CD14-positive monocyte (primary cell): ENCODE measurements around the gene ENTPD2. TPM values are rescaled to one million over a fixed set of nuclear protein-coding genes. Genes with fewer than 3 reads are reported as not detected.
A peak's percentile ranks its signal among the peaks of the same experiment; 100 is the strongest.

Experiments used
- DNase-seq, 3 donors: peaks; one replicate each; pipeline ENCODE4 v3.0.0-alpha.2; 2011 to 2022
- H2AFZ ChIP-seq: 2 replicates; pipeline ENCODE4 v1.6.0; 2012; ENCODE audit warnings: mild to moderate bottlenecking, low read depth, low read length, inconsistent platforms; ENCODE audit not compliant: insufficient read depth, poor library complexity, severe bottlenecking
- H3K27ac ChIP-seq, 2 donors: 1 replicate in 1 of 2; 2 replicates in 1 of 2; pipeline ENCODE4 v1.5.1; 2012 to 2013; ENCODE audit warnings: low read length in 2 of 2, control low read depth in 1 of 2, inconsistent platforms in 1 of 2, low read depth in 1 of 2, mild to moderate bottlenecking in 1 of 2
- H3K27me3 ChIP-seq, 2 donors: one replicate each; pipeline versions ENCODE4 v1.6.0 to v1.6.1; 2011 to 2013; ENCODE audit warnings: low read length in 2 of 2; ENCODE audit not compliant: control insufficient read depth in 2 of 2, insufficient read depth in 2 of 2
- H3K36me3 ChIP-seq, 2 donors: replicated peaks in 1 of 2; 1 replicate in 1 of 2; 2 replicates in 1 of 2; pipeline versions ENCODE4 v1.5.1 to v1.6.1; 2012 to 2013; ENCODE audit warnings: low read length in 2 of 2, control low read depth in 1 of 2, inconsistent platforms in 1 of 2, mild to moderate bottlenecking in 1 of 2; ENCODE audit not compliant: insufficient read depth in 2 of 2, control insufficient read depth in 1 of 2
- H3K4me1 ChIP-seq, 2 donors: 1 replicate in 1 of 2; 2 replicates in 1 of 2; pipeline versions ENCODE4 v1.5.1 to v1.6.1; 2012 to 2013; ENCODE audit warnings: low read length in 2 of 2, control low read depth in 1 of 2, inconsistent platforms in 1 of 2, mild to moderate bottlenecking in 1 of 2, moderate library complexity in 1 of 2; ENCODE audit not compliant: insufficient read depth in 2 of 2, control insufficient read depth in 1 of 2
- H3K4me2 ChIP-seq: replicated peaks from 2 replicates; pipeline ENCODE3; 2012; ENCODE audit warnings: low read length, moderate library complexity, mild to moderate bottlenecking; ENCODE audit not compliant: poor library complexity, severe bottlenecking; ENCODE audit errors: extremely low read depth
- H3K4me3 ChIP-seq, 3 experiments: fragments of 200-600 bp in 1 of 3; sonication (generic) in 1 of 3; replicated peaks in 1 of 3; 1 replicate in 2 of 3; 2 replicates in 1 of 3; pipeline ENCODE4 v1.5.1; 2011 to 2013; ENCODE audit warnings: low read length in 3 of 3, mild to moderate bottlenecking in 3 of 3, control low read depth in 2 of 3, low read depth in 2 of 3, inconsistent platforms in 1 of 3, moderate library complexity in 1 of 3
- H3K79me2 ChIP-seq: 2 replicates; pipeline ENCODE4 v1.6.0; 2012; ENCODE audit warnings: mild to moderate bottlenecking, control low read depth, inconsistent platforms, low read length, moderate library complexity; ENCODE audit not compliant: insufficient read depth
- H3K9ac ChIP-seq: 2 replicates; pipeline ENCODE4 v1.6.0; 2017; ENCODE audit warnings: low read length, mild to moderate bottlenecking; ENCODE audit not compliant: insufficient read depth, poor library complexity, severe bottlenecking
- H3K9me3 ChIP-seq, 2 donors: replicated peaks in 1 of 2; 1 replicate in 1 of 2; 2 replicates in 1 of 2; pipeline versions ENCODE4 v1.5.1 to v1.6.1; 2012 to 2013; ENCODE audit warnings: low read length in 2 of 2, control low read depth in 1 of 2; ENCODE audit not compliant: control insufficient read depth in 1 of 2, insufficient read depth in 1 of 2
- H4K20me1 ChIP-seq: 2 replicates; pipeline ENCODE4 v1.6.0; 2012; ENCODE audit warnings: mild to moderate bottlenecking, low read length, control low read depth, moderate library complexity; ENCODE audit not compliant: insufficient read depth
- H3K27ac Mint-ChIP-seq, 7 donors: one replicate each; pipeline ENCODE4 v1.8.0; 2020; ENCODE audit warnings: mild to moderate bottlenecking in 7 of 7, mixed read lengths in 7 of 7, moderate library complexity in 6 of 7, inconsistent platforms in 2 of 7
- H3K27me3 Mint-ChIP-seq, 3 donors: one replicate each; pipeline ENCODE4 v1.8.0; 2021 to 2022; ENCODE audit warnings: low read depth in 3 of 3, mild to moderate bottlenecking in 3 of 3, mixed read lengths in 3 of 3, moderate library complexity in 3 of 3, inconsistent platforms in 1 of 3
- H3K36me3 Mint-ChIP-seq, 2 donors: one replicate each; pipeline ENCODE4 v1.8.0; 2020; ENCODE audit warnings: mixed read lengths in 2 of 2, inconsistent platforms in 1 of 2, mild to moderate bottlenecking in 1 of 2
- H3K4me1 Mint-ChIP-seq: one replicate; pipeline ENCODE4 v1.8.0; 2020; ENCODE audit warnings: mild to moderate bottlenecking, mixed read lengths
- H3K4me3 Mint-ChIP-seq, 2 donors: one replicate each; pipeline ENCODE4 v1.8.0; 2020; ENCODE audit warnings: mild to moderate bottlenecking in 2 of 2, mixed read lengths in 2 of 2, moderate library complexity in 1 of 2
- H3K9me3 Mint-ChIP-seq, 7 donors: one replicate each; pipeline ENCODE4 v1.8.0; 2020 to 2022; ENCODE audit warnings: mixed read lengths in 7 of 7, mild to moderate bottlenecking in 6 of 7, moderate library complexity in 6 of 7, inconsistent platforms in 2 of 7
- WGBS: methylation state at CpG from one replicate; pipeline ENCODE4 v1.1.5; 2013; ENCODE audit warnings: missing lambda C conversion rate; ENCODE audit not compliant: insufficient coverage; 5-methylcytosine and 5-hydroxymethylcytosine counted together
- intact Hi-C, 2 donors: fragments of 100-400 bp; cut with micrococcal nuclease; formaldehyde crosslinking; loops; one replicate each; pipeline versions ENCODE4 v1.15.0 to v1.15.1; 2023
- polyA plus RNA-seq, 3 donors: library from polyadenylated mRNA; depleted of rRNA in 1 of 3; unstranded in 2 of 3; stranded (reverse) in 1 of 3; fragments of 300-500 nt in 2 of 3; fragments of >200 nt in 1 of 3; fragmentation: Illumina TruSeq in 2 of 3; gene quantifications; 1 replicate in 2 of 3; 2 replicates in 1 of 3; pipeline ENCODE4 v1.2.3, GENCODE V29; 2012 to 2021
- TF ChIP-seq, protein P1 (sequence below): fragments of 200-600 bp; IDR thresholded peaks from one replicate; pipeline ENCODE4 v1.8.0; 2022; ENCODE audit warnings: antibody characterized with exemption, mild to moderate bottlenecking

The ENTPD2 gene
- polyA plus RNA-seq, 3 donors: not detected

DNA sequence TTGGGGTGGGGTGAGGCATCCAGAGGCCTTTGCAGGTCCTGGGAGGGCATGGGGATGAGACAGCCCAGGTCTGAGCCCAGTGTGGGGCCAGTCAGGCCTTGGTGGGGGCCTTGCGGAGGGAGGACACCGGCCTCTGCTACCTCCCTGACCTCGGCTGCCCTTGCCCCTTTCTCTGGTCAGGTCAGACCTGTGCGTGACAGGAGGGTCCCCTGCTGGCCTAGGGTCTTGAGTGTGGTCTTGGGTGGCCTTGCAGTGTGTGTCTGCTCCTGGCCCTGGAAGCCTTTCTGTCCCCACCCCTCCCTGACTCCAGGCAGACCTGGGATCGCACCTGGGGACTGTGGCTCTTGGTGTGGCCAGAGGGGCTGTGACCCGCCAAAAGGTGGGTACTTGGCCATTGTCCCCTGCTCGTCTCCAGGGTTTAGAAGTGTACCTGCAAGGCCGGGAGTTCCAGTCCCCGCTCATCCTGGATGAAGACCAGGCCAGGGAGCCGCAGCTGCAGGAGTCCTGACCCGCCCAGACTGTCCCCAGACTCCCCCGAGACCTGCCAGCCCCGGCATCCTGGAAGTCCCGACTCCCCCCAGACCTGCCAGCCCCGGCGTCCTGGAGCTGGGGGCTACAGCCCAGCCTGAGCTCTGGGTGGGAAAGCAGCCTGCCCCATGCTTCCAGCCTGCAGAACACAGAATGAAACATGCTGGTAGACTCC lies 28.5 kb upstream of the ENTPD2 start:
- Histone ChIP-seq H3K27me3 (no peaks in the 10 kb centered on the region), H4K20me1 (peaks cover 20% of the 10 kb centered on the region), H3K4me2 (no peak overlapping the region), H3K79me2 (no peaks in the 10 kb centered on the region), H3K9me3 (no peaks in the 10 kb centered on the region), H3K4me3 (no peak overlapping the region), H3K4me1 (peaks cover 25 to 32% of the 10 kb centered on the region in 2 donors), H3K27ac (no peak overlapping the region), H3K9ac (no peak overlapping the region), H3K36me3 (peaks cover 36 to 40% of the 10 kb centered on the region in 2 donors), H2AFZ (no peak overlapping the region)
- peaks cover 0 to 9% (median 0%) of the 10 kb centered on the region in 7 donors for H3K9me3 Mint-ChIP-seq
- H3K4me3 Mint-ChIP-seq: no peak overlapping the region
- WGBS: 97% methylated on average over 15 of the region's 16 CpGs
- peaks cover 26% of the 10 kb centered on the region for H3K4me1 Mint-ChIP-seq
- peaks cover 25 to 53% of the 10 kb centered on the region in 2 donors for H3K36me3 Mint-ChIP-seq
- peak overlapping the region in 1 of 7 donors; percentile 69 for H3K27ac Mint-ChIP-seq
- TF ChIP-seq, protein P1, sequence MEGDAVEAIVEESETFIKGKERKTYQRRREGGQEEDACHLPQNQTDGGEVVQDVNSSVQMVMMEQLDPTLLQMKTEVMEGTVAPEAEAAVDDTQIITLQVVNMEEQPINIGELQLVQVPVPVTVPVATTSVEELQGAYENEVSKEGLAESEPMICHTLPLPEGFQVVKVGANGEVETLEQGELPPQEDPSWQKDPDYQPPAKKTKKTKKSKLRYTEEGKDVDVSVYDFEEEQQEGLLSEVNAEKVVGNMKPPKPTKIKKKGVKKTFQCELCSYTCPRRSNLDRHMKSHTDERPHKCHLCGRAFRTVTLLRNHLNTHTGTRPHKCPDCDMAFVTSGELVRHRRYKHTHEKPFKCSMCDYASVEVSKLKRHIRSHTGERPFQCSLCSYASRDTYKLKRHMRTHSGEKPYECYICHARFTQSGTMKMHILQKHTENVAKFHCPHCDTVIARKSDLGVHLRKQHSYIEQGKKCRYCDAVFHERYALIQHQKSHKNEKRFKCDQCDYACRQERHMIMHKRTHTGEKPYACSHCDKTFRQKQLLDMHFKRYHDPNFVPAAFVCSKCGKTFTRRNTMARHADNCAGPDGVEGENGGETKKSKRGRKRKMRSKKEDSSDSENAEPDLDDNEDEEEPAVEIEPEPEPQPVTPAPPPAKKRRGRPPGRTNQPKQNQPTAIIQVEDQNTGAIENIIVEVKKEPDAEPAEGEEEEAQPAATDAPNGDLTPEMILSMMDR: no peak
- intact Hi-C loops: no loop called here
- no peak for DNase-seq
- peaks cover 0 to 1% (median 0%) of the 10 kb centered on the region in 3 donors for H3K27me3 Mint-ChIP-seq

DNA sequence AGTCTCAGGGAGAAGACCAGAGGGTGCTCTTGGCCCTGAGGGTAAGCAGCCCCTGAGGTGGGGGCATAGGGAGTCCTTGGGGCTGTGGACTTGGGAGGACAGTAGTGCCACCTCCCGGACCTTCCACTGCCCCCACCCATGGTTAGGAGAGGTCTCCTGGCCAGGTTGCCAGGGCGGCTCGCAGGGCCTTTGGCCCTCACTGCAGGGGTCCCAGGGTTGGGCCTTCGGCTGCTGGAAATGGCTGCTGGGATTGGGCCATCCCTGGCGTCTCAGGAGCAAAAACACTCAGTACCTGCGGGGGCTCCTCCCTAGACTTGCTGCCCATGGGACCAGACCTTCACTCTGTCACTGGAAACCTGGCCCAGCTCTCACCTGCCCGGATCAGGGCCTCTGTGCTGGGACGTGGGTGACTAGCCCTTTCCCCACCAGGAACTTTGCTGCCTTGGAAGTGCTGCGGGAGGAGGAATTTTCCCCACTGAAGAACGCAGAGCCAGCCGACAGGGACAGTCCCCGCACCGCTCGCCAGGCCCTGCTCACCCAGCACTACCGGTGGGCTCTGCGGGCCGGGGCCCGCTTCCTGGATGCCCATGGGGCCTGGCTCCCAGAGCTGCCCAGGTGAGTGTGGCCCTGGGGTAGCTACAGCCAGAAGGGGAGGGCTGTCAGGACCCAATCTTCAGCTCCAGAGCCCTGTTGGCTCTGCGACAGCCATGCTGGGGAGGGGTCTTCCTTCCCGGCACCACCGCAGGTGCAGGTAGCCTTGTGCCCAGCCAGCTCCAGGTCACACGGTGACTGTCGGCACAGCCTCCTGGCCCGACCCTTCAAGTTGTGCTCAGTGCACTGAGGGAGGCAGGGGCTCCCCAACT lies 26.6 kb upstream of the ENTPD2 start:
- Histone ChIP-seq H3K79me2 (no peaks in the 10 kb centered on the region), H3K9ac (no peak overlapping the region), H3K27me3 (no peaks in the 10 kb centered on the region), H3K9me3 (no peaks in the 10 kb centered on the region), H3K36me3 (peaks cover 36 to 40% of the 10 kb centered on the region in 2 donors), H4K20me1 (peaks cover 20% of the 10 kb centered on the region), H3K4me1 (peaks cover 25 to 32% of the 10 kb centered on the region in 2 donors), H3K4me3 (no peak overlapping the region), H3K27ac (no peak overlapping the region), H3K4me2 (no peak overlapping the region), H2AFZ (no peak overlapping the region)
- Mint-ChIP-seq H3K4me1 (peaks cover 34% of the 10 kb centered on the region), H3K27me3 (peaks cover 0 to 2% (median 0%) of the 10 kb centered on the region in 3 donors), H3K4me3 (no peak overlapping the region), H3K36me3 (peaks cover 25 to 53% of the 10 kb centered on the region in 2 donors), H3K9me3 (peaks cover 0 to 5% (median 0%) of the 10 kb centered on the region in 7 donors), H3K27ac (no peak overlapping the region)
- WGBS: 97% methylated on average over 17 of the region's 24 CpGs
- TF ChIP-seq, protein P1: no peak
- intact Hi-C loops: no loop called here
- DNase-seq: no peak
